ENCODE measurements around the gene EVPL. TPM values are rescaled to one million over a fixed set of nuclear protein-coding genes. Genes with fewer than 3 reads are reported as not detected.

The EVPL gene
- total RNA-seq, 2 experiments from 2014 or later = 0.02 to 0.05 TPM

DNA sequence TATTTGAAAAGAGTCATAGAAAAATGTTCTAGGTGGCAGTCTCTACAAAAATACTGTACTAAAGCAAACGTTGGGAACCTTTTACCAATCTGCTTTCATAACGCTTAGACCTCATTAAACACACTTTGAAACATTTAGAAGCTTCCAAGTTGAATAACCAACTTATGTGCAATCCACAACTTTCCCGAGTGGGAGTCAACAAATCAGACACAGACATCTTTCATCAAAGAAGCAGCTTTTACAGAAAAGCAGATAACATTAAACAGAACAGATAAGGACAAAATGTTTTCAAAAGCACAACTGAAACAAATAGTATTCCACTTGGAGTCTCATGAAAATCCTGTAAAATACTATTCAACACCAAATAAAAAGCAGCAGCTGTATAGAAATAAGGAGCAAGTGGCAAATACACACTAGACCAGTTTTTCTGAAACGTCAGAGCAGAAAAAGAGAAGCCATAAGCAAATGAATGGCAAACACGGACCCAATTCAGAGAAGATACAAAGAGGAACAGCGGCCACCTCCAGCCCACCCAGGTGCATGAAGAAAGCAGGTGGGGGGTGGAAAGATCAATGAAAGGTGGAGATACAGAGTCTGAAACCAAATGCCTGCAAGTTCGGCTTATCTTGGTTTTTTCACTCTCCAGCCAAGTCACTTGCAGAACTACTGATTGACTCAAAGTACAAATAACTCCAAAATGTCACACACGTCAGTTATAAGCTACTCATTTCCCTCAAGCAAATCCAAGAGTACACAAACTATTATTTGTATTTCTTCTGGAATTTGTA, 67.9 kb downstream of the EVPL start:
- Mint-ChIP-seq H3K36me3 (ENCODE audit: low read depth) (peaks cover 23% of the 10 kb centered on the region), H3K27ac (no peak overlapping the region), H3K9me3 (no peaks in the 10 kb centered on the region), H3K4me3 (no peak overlapping the region), H3K27me3 (no peaks in the 10 kb centered on the region), H3K4me1 (peaks cover 3% of the 10 kb centered on the region)
- no peak for DNase-seq
- ChIA-PET POLR2A (no interaction called here), CTCF (interaction anchor here (0.5 to 1.0 kb wide), 2 partner anchors 34 to 87 kb away, joined by 3 to 4 read pairs; no protein-coding TSS in a partner anchor)

Other genes starting within 250 kb of the EVPL start
- 10 to 100 TPM; 27.1 to 28.7 TPM for gene UNK, start 242.5 kb downstream of the EVPL start, total RNA-seq
- 100 to 1,000 TPM; 161 to 182 TPM for gene UNC13D, start 182.9 kb downstream of the EVPL start, total RNA-seq
- gene WBP2, start 172.0 kb downstream of the EVPL start, total RNA-seq = 10 to 100 TPM; 76.8 to 83.5 TPM
- gene TRIM47, start 148.7 kb downstream of the EVPL start, total RNA-seq = 10 to 100 TPM; 33.9 to 43.4 TPM
- 10 to 100 TPM; 26.5 to 28.7 TPM for gene TRIM65, start 130.4 kb downstream of the EVPL start, total RNA-seq
- 10 to 100 TPM; 95.9 to 97.5 TPM for gene MRPL38, start 122.4 kb downstream of the EVPL start, total RNA-seq
- 10 to 100 TPM; 21.7 to 23.5 TPM for gene FBF1, start 86.3 kb downstream of the EVPL start, total RNA-seq
- 10 to 100 TPM; 27.8 to 34.7 TPM for gene ACOX1, start 48.1 kb downstream of the EVPL start, total RNA-seq
- 10 to 100 TPM; 12.5 to 17.1 TPM for gene TEN1, start 48.1 kb downstream of the EVPL start, total RNA-seq
- gene CDK3, start 26.5 kb downstream of the EVPL start, total RNA-seq = 1 to 10 TPM; 6.9 to 7.1 TPM
- gene SRP68, start 45.2 kb upstream of the EVPL start, total RNA-seq = 10 to 100 TPM; 91.3 to 96.0 TPM
- under 1 TPM; 0.15 TPM for gene GALR2, start 47.5 kb upstream of the EVPL start, total RNA-seq
- under 1 TPM in 1 of 2 experiments, not detected in 1; 0.27 TPM for gene ZACN, start 51.9 kb upstream of the EVPL start, total RNA-seq
- gene EXOC7, start 76.5 kb upstream of the EVPL start, total RNA-seq = 100 to 1,000 TPM; 140 to 147 TPM
- under 1 TPM; 0.20 to 0.48 TPM for gene FOXJ1, start 113.9 kb upstream of the EVPL start, total RNA-seq
- 100 to 1,000 TPM; 121 to 129 TPM for gene RNF157, start 213.2 kb upstream of the EVPL start, total RNA-seq
- 100 to 1,000 TPM; 319 to 399 TPM for gene UBALD2, start 238.0 kb upstream of the EVPL start, total RNA-seq